ENCODE data around the gene OR2T8.
A peak's percentile ranks its signal among the peaks of the same experiment; 100 is the strongest.

The OR2T8 gene

GRCh38 chr1:247919952-247920351, at the start of gene OR2T8:
Gene OR2T8, plus strand, starts transcription at chr1:247920252. Its CDS starts 766 bp downstream, at chr1:247921018.
- DNase-seq, result no peak

- no peak for DNase-seq
Measured at GRCh38 chr1:247883346-247883745, 36.7 kb upstream of the OR2T8 start.

- DNase-seq, result no peak
Measured at GRCh38 chr1:247884797-247885413, 35.1 kb upstream of the OR2T8 start.

- no peak for DNase-seq
Measured at GRCh38 chr1:247895163-247895637, 24.9 kb upstream of the OR2T8 start, which contains the start of gene OR2W3. Gene OR2W3, plus strand, starts transcription at chr1:247895587. Its CDS starts 0 bp downstream, at chr1:247895587.

- DNase-seq, result no peak
Measured at GRCh38 chr1:247895976-247896375, 24.1 kb upstream of the OR2T8 start.

- DNase-seq, result no peak
Measured at GRCh38 chr1:247904122-247904521, 15.9 kb upstream of the OR2T8 start.

DNA sequence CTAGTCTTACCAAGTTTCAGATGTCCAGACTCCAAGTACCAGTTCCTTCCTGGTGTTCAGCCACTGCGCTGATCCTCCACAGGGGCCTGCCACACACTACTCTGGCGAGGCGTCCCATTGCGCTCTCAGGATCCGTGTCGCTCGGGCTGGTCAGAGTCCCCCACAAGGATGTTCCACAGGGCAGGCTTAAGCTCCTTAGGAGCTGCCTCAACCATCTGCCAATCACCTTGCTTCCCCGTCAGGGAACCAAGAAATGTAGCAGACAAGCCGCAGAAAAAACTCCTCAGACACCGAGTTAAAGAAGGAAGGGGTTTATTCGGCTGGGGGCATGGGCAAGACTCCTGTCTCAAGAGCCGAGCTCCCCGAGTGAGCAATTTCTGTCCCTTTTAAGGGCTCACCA, 14.9 kb upstream of the OR2T8 start:
- no peak for DNase-seq

- DNase-seq, result no peak
Measured at GRCh38 chr1:247905910-247906503, 14.0 kb upstream of the OR2T8 start.

DNA sequence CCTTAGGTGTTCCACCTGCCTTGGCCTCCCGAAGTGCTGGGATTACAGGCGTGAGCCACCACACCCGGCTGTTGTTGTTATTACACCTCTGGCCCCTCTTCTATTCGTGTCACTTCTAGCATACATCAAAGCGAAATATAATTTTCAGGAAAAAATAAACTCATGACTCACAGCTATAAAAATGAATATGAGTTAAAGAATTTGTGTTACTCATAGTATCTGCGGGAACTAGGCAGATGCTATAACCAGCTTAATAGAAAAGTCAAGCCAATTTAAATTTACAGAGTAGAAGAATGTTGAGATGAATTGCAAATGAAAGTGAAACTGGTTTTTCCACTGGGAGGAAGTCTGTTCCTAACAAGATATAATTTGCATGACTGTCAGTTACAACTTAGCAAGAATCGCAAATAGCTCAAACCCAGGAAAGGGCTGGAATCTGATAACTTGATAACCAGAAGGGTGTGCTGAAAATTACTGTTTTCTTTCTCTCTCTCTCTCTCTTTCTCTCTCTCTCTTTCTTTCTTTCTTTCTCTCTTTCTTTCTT, 13.5 kb upstream of the OR2T8 start:
- DNase-seq, result no peak

GRCh38 chr1:247908766-247909165, 11.3 kb upstream of the OR2T8 start:
- no peak for DNase-seq

GRCh38 chr1:247913786-247914185, 6.3 kb upstream of the OR2T8 start:
- DNase-seq, result no peak

DNA sequence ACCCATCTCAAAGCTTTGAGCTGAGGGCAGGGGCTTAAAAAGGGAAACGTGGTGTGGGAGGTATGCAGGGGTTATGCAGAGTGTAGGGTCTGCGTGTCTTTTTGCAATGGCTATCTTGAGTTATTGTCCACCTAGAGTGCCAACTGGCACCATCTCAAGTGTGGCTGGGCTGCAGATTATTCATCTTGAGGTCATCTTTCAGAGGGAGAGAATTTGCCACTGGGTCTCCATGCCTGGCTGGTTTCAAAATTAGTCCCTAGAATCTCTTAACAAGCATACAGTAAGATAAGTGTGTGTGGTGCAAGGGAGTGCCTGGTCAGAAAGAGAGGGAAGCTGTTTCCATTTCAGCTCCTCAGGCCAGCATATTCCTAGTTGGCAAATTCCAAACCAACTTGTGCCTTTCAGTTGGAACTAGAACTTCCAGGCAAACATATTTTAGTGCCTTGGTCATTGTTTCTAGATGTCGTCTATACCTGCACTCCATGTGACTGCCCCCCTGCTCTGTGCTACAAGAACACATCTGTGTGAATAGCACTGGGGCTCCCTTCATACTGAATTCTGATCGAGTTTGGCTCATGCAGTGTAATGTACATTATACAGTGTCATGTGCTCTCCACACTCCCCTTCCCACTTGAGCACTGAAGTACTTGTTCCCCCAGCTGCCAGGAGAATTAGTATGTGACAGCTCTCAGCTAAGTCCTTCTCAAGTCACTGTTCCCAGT, 5.0 kb upstream of the OR2T8 start:
- DNase-seq, result no peak

GRCh38 chr1:247923941-247924340, 3.9 kb downstream of the OR2T8 start:
- DNase-seq, result no peak

GRCh38 chr1:247924868-247925267, 4.8 kb downstream of the OR2T8 start, which contains the start of gene OR2AJ1:
Gene OR2AJ1, plus strand, starts transcription at chr1:247924889. Its CDS starts 8,880 bp downstream, at chr1:247933769.
- DNase-seq, result no peak

- no peak for DNase-seq
Measured at GRCh38 chr1:247933989-247934388, 13.9 kb downstream of the OR2T8 start.

DNA sequence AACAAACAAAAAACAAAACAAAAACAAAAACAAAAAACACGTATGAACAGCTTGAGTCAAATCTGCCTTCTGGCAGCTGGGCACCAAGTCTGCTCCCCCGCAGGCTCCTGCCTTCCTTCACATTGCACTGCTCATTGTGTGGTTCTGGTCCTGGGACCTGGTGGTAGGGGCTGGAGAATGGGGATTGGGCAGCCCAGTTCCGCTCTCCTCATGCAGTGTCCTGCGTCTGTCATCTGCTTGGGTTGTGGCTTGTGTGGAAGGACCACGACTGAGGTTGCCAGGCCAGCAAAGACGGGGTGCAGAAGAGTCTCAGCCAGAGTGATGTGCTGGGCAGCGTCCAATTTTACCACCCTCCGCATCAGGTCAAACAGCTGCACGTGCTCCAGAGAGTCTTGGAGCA, 15.7 kb downstream of the OR2T8 start:
- no peak for DNase-seq

DNA sequence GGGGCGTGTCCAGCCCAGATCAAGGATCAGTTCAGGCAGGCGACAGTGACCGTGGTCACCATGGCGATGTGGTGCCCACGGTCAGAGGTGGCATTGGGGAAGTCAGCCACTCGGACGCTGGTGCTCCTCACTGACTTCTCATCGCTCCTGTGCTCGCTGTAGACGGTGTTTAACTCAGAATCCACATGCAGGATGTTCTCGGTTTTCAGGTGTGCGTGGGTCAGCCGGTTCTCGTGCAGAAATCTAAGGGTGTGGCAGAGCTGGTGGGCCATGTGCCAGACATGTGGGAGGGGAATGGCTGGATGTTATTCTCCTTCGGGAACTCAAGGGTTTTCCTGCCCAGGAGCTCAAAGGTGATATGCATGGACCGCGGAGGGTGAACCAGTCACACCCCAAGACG, 16.4 kb downstream of the OR2T8 start:
- DNase-seq, result no peak

DNA sequence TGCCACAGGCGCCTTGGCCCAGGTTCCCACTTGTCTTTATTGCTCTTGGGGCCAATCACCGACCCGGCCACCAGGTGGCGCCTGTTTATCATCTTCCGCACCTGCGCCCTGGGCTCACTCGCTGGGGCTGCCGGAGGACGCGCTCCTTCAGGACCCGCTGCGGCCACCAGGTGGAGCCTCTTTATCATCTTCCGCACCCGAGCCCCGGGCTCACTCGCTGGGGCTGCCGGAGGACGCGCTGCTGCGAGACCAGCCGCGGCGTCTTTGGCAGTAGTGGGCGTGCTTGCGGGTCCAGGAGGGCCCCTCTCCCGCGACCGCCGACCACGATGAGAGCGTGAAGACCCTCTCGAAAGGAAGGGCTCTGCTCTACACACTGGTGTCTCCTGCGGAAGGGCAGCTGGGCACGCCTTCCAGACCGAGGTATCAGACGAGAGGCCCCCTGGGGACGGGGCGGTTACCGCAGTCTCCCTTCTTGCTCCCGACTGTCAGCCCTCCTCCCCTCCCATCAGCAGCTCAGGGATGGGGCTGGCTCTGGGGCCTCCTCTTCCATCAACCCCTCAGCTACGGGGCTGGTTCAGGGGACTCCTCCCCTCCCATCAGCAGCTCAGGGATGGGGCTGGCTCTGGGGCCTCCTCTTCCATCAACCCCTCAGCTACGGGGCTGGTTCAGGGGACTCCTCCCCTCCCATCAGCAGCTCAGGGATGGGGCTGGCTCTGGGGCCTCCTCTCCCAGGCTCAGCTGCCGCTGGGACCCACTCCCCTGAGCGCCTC, 17.1 kb downstream of the OR2T8 start:
- peak; percentile 1 for DNase-seq

GRCh38 chr1:247942624-247943023, 22.6 kb downstream of the OR2T8 start:
- DNase-seq, result no peak

DNA sequence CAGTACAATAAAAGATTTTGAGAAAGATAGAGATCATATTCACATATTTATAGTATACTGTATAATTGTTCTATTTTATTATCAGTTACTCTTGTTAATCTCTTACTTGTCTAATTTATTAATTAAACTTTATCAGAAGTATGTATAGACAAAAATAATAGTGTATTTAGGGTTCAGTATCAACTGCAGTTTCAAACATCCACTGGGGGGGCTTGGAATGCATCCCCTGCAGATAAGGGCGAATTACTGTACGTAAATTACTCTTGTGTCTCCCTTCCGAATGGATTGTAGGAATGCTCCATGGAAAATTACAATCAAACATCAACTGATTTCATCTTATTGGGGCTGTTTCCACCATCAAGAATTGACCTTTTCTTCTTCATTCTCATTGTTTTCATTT, 28.5 kb downstream of the OR2T8 start, which contains the start of gene OR2L8:
TSS of gene OR2L8 (plus strand) at position 301 of the 400 bp plus-strand sequence. CDS start at position 301, 0 bp downstream.
- no peak for DNase-seq

DNA sequence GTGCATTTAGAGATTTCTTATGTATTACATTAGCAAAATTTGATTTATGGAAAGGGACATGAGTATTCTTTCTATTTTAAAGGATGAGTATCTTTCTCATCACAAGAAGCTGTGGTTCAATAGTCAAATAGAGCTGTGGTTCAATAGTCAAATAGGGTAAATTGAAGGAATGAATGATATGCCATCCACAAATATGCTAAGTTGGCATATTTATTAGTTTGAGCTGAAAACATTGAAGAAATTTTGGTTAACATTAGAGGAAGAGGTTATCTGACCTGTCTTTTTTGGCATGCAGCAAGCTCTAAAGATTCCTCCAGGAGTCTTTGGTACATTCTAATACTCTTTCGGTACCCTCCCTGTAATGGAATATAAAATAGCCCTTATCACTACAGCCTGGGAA, 33.4 kb downstream of the OR2T8 start:
- DNase-seq, result no peak

- no peak for DNase-seq
Measured at GRCh38 chr1:247961791-247962190, 41.7 kb downstream of the OR2T8 start.

Data from fibroblast of skin of right biceps (primary cell).